HEK293 (cell line): ENCODE data around the gene TNFRSF25.
A peak's percentile ranks its signal among the peaks of the same experiment; 100 is the strongest.

Source experiments
- CTCF ChIA-PET: fragments of 350-600 bp; formaldehyde crosslinking; extraction: SDS; loops from one replicate; lab custom pipeline; 2021; ENCODE audit warnings: antibody characterized with exemption; lab: Yijun Ruan, JAX
- POLR2A ChIA-PET: fragments of 300-600 bp; formaldehyde crosslinking; extraction: SDS; loops from one replicate; lab custom pipeline; 2020; ENCODE audit warnings: antibody characterized with exemption, inconsistent platforms; lab: Yijun Ruan, JAX
- H3K27ac ChIP-seq: fragments of 200-500 bp; sonication (Bioruptor generic); 2 replicates; pipeline ENCODE4 v1.5.1; 2014; ENCODE audit warnings: low read depth, low read length, control low read depth, inconsistent platforms; ENCODE audit errors: extremely low read depth
- H3K36me3 ChIP-seq, 2 experiments: fragments of 200-500 bp in 1 of 2; sonication (Bioruptor generic) in 1 of 2; 1 replicate in 1 of 2; 2 replicates in 1 of 2; pipeline ENCODE4 v1.5.1; 2014 to 2017; ENCODE audit warnings: inconsistent platforms in 2 of 2, low read length in 2 of 2; ENCODE audit not compliant: control insufficient read depth in 2 of 2, insufficient read depth in 1 of 2
- H3K4me1 ChIP-seq: fragments of 200-500 bp; sonication (Bioruptor generic); 2 replicates; pipeline ENCODE4 v1.5.1; 2014; ENCODE audit warnings: mild to moderate bottlenecking, low read length, inconsistent platforms; ENCODE audit not compliant: control insufficient read depth, insufficient read depth
- H3K4me3 ChIP-seq: 2 replicates; pipeline ENCODE4 v1.5.1; 2011; ENCODE audit warnings: low read depth, mild to moderate bottlenecking, control low read depth, low read length, moderate library complexity
- H3K9me3 ChIP-seq: fragments of 200-500 bp; sonication (Bioruptor generic); 2 replicates; pipeline ENCODE4 v1.5.1; 2014; ENCODE audit warnings: low read depth, low read length, inconsistent platforms; ENCODE audit not compliant: control insufficient read depth, insufficient read depth
- GLIS1 ChIP-seq: fragments of 450-650 bp; formaldehyde crosslinking; IDR thresholded peaks from 2 replicates; pipeline ENCODE4 v1.5.1; 2016; ENCODE audit warnings: missing biosample characterization, missing genetic modification characterization
- KLF16 ChIP-seq: fragments of 450-650 bp; formaldehyde crosslinking; IDR thresholded peaks from 2 replicates; pipeline ENCODE4 v1.5.1; 2017; ENCODE audit warnings: missing biosample characterization, missing genetic modification characterization
- KLF9 ChIP-seq: fragments of 450-650 bp; formaldehyde crosslinking; IDR thresholded peaks from 2 replicates; pipeline ENCODE4 v1.5.1; 2016; ENCODE audit warnings: missing biosample characterization, missing genetic modification characterization, low read depth
- RBAK ChIP-seq: fragments of 450-650 bp; formaldehyde crosslinking; IDR thresholded peaks from 2 replicates; pipeline ENCODE4 v1.5.1; 2016; ENCODE audit warnings: missing biosample characterization, missing genetic modification characterization
- ZBTB1 ChIP-seq: fragments of 450-650 bp; formaldehyde crosslinking; IDR thresholded peaks from 2 replicates; pipeline ENCODE4 v1.5.1; 2016; ENCODE audit warnings: missing biosample characterization, missing genetic modification characterization
- ZFP37 ChIP-seq: fragments of 450-650 bp; formaldehyde crosslinking; IDR thresholded peaks from 2 replicates; pipeline ENCODE4 v1.5.1; 2016; ENCODE audit warnings: missing biosample characterization, missing genetic modification characterization
- ZFP69B ChIP-seq: fragments of 450-650 bp; formaldehyde crosslinking; IDR thresholded peaks from 2 replicates; pipeline ENCODE4 v1.5.1; 2016; ENCODE audit warnings: missing biosample characterization, missing genetic modification characterization
- ZNF174 ChIP-seq: fragments of 450-650 bp; formaldehyde crosslinking; IDR thresholded peaks from 2 replicates; pipeline ENCODE4 v1.5.0; 2017; ENCODE audit warnings: missing biosample characterization, mild to moderate bottlenecking, missing genetic modification characterization
- ZNF324 ChIP-seq: fragments of 450-650 bp; formaldehyde crosslinking; IDR thresholded peaks from 2 replicates; pipeline ENCODE4 v1.5.1; 2016; ENCODE audit warnings: missing biosample characterization, missing genetic modification characterization
- ZNF341 ChIP-seq: fragments of 450-650 bp; formaldehyde crosslinking; IDR thresholded peaks from 2 replicates; pipeline ENCODE4; 2016; ENCODE audit warnings: low read depth, missing biosample characterization, missing genetic modification characterization
- ZNF473 ChIP-seq: fragments of 450-650 bp; formaldehyde crosslinking; IDR thresholded peaks from 2 replicates; pipeline ENCODE4 v1.5.1; 2017; ENCODE audit warnings: missing biosample characterization, missing genetic modification characterization
- ZNF514 ChIP-seq: fragments of 450-650 bp; formaldehyde crosslinking; IDR thresholded peaks from 2 replicates; pipeline ENCODE4 v1.5.1; 2016; ENCODE audit warnings: missing biosample characterization, missing genetic modification characterization
- ZNF548 ChIP-seq: fragments of 450-650 bp; formaldehyde crosslinking; IDR thresholded peaks from 2 replicates; pipeline ENCODE4 v1.5.1; 2016; ENCODE audit warnings: missing biosample characterization, missing genetic modification characterization
- ZNF792 ChIP-seq: fragments of 450-650 bp; formaldehyde crosslinking; IDR thresholded peaks from 2 replicates; pipeline ENCODE4 v1.5.1; 2016; ENCODE audit warnings: missing biosample characterization, missing genetic modification characterization
- TF ChIP-seq, protein P1 (sequence below): fragments of 450-650 bp; formaldehyde crosslinking; IDR thresholded peaks from 2 replicates; pipeline ENCODE4 v1.5.1; 2016; ENCODE audit warnings: missing biosample characterization, missing genetic modification characterization
- TF ChIP-seq, protein P2 (sequence below): fragments of 450-650 bp; formaldehyde crosslinking; IDR thresholded peaks from 2 replicates; pipeline ENCODE4 v1.5.1; 2016; ENCODE audit warnings: missing biosample characterization, missing genetic modification characterization
- TF ChIP-seq, protein P3 (sequence below): sonication (generic); formaldehyde crosslinking; IDR thresholded peaks from 2 replicates; pipeline ENCODE4 v1.8.1; 2022; ENCODE audit warnings: mild to moderate bottlenecking, moderate library complexity, missing genetic modification reagents
- TF ChIP-seq, protein P4 (sequence below): fragments of 450-650 bp; formaldehyde crosslinking; IDR thresholded peaks from 2 replicates; pipeline ENCODE4 v1.5.1; 2016; ENCODE audit warnings: missing biosample characterization, missing genetic modification characterization
- TF ChIP-seq, protein P5 (sequence below): fragments of 450-650 bp; formaldehyde crosslinking; optimal IDR thresholded peaks from 2 replicates; pipeline ENCODE3; 2016; ENCODE audit warnings: missing biosample characterization, mild to moderate bottlenecking, missing genetic modification characterization

The TNFRSF25 gene

DNA sequence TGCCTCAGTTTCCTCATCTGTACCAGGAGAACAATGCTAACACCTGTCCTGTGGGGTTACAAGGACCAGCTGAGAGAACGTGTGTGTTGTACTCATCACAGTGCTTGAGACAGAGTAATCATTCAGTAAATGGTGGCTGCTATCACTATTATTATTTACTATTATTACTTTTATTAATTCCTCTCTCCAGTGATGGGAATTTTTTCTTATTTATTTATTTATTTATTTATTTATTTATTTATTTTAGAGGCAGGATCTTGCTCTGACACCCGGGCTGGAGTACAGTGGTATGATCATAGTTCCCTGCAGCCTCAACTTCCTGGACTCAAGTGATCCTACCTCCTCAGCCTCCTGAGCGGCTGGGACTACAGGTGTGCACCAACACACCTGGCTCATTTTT lies 29.7 kb downstream of the TNFRSF25 start (continued):
- TF ChIP-seq, protein P1, sequence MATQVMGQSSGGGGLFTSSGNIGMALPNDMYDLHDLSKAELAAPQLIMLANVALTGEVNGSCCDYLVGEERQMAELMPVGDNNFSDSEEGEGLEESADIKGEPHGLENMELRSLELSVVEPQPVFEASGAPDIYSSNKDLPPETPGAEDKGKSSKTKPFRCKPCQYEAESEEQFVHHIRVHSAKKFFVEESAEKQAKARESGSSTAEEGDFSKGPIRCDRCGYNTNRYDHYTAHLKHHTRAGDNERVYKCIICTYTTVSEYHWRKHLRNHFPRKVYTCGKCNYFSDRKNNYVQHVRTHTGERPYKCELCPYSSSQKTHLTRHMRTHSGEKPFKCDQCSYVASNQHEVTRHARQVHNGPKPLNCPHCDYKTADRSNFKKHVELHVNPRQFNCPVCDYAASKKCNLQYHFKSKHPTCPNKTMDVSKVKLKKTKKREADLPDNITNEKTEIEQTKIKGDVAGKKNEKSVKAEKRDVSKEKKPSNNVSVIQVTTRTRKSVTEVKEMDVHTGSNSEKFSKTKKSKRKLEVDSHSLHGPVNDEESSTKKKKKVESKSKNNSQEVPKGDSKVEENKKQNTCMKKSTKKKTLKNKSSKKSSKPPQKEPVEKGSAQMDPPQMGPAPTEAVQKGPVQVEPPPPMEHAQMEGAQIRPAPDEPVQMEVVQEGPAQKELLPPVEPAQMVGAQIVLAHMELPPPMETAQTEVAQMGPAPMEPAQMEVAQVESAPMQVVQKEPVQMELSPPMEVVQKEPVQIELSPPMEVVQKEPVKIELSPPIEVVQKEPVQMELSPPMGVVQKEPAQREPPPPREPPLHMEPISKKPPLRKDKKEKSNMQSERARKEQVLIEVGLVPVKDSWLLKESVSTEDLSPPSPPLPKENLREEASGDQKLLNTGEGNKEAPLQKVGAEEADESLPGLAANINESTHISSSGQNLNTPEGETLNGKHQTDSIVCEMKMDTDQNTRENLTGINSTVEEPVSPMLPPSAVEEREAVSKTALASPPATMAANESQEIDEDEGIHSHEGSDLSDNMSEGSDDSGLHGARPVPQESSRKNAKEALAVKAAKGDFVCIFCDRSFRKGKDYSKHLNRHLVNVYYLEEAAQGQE (tag by site-specific recombination): peak; percentile 74; the same call in 1 of the 2 replicates
- TF ChIP-seq ZNF514 (tag by site-specific recombination): 0 out of 2 replicates have a peak, but pooled peaks have one; percentile 45

DNA sequence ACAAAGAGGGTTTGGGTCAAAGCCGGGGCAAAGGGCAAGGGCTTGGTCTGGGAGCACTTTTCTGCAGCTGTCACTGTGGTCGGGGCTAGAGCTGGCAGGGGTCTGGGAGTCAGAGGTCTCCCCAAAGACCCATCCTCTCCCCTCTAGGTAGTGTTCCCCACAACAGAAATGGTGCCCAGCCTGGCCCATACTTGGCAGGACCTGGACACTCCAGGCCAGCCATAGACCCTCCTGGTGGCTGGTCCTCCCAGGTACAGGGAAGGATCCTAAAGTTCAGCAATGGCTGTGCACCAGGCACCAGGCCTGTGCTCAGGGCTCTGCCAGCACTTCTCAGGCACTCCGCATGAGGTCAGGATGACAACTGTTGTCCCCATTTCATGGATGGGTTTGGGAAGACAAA lies 30.4 kb downstream of the TNFRSF25 start:
- POLR2A ChIA-PET: no interaction called here

DNA sequence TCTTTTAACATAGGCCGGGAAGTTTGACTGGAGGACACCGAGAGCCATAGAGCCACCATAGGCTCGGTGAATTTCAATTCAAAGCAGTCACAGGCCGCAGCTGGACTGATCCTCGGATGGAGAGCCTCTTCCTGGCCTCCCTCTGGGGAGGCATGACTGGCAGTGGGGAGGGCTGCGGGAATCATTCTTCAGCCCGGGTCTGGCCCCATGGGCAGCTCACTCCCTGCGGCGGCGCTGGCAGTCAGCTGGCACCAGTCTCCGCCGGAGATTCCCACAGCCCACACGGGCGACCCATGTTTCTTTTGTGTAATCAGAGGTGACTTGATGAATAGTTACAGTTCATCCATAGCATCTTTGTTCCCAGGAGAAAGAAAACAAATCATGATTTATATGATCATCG lies 30.8 kb downstream of the TNFRSF25 start:
- POLR2A ChIA-PET: no interaction called here
- no peak for TF ChIP-seq ZNF174
- TF ChIP-seq ZNF514 (tag by site-specific recombination): no peak
- no peak for TF ChIP-seq KLF16 (tag by site-specific recombination)
- TF ChIP-seq GLIS1 (tag by site-specific recombination): no peak
- CTCF ChIA-PET: interaction anchor here (0.6 to 4.0 kb wide), 3 partner anchors 12 to 198 kb away, joined by 3 to 22 read pairs (median 5); no protein-coding TSS in a partner anchor

More for the DNA sequence above, 30.4 kb downstream of the TNFRSF25 start:
- Histone ChIP-seq H3K4me1 (no peaks in the 10 kb centered on the region), H3K4me3 (no peak overlapping the region), H3K36me3 (no peaks in the 10 kb centered on the region), H3K27ac (no peak overlapping the region), H3K9me3 (no peaks in the 10 kb centered on the region)
- CTCF ChIA-PET: interaction anchor here (4.0 to 8.7 kb wide), 2 partner anchors 13 to 15 kb away, joined by 22 to 117 read pairs; partner anchors contain the start of gene HES2
- TF ChIP-seq RBAK (tag by site-specific recombination): no peak
- no peak for TF ChIP-seq ZNF341 (tag by site-specific recombination)
- TF ChIP-seq ZNF548 (tag by site-specific recombination): no peak
- no peak for TF ChIP-seq ZNF324
- TF ChIP-seq ZFP37 (tag by site-specific recombination): no peak
- no peak for TF ChIP-seq KLF9
- TF ChIP-seq ZFP69B (tag by site-specific recombination): no peak
- TF ChIP-seq ZNF514 (tag by site-specific recombination): no peak
- no peak for TF ChIP-seq ZBTB1
- no peak for TF ChIP-seq ZNF473 (tag by site-specific recombination)
- TF ChIP-seq, protein P2, sequence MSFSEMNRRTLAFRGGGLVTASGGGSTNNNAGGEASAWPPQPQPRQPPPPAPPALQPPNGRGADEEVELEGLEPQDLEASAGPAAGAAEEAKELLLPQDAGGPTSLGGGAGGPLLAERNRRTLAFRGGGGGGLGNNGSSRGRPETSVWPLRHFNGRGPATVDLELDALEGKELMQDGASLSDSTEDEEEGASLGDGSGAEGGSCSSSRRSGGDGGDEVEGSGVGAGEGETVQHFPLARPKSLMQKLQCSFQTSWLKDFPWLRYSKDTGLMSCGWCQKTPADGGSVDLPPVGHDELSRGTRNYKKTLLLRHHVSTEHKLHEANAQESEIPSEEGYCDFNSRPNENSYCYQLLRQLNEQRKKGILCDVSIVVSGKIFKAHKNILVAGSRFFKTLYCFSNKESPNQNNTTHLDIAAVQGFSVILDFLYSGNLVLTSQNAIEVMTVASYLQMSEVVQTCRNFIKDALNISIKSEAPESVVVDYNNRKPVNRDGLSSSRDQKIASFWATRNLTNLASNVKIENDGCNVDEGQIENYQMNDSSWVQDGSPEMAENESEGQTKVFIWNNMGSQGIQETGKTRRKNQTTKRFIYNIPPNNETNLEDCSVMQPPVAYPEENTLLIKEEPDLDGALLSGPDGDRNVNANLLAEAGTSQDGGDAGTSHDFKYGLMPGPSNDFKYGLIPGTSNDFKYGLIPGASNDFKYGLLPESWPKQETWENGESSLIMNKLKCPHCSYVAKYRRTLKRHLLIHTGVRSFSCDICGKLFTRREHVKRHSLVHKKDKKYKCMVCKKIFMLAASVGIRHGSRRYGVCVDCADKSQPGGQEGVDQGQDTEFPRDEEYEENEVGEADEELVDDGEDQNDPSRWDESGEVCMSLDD (tag by site-specific recombination): no peak
- TF ChIP-seq, protein P3, sequence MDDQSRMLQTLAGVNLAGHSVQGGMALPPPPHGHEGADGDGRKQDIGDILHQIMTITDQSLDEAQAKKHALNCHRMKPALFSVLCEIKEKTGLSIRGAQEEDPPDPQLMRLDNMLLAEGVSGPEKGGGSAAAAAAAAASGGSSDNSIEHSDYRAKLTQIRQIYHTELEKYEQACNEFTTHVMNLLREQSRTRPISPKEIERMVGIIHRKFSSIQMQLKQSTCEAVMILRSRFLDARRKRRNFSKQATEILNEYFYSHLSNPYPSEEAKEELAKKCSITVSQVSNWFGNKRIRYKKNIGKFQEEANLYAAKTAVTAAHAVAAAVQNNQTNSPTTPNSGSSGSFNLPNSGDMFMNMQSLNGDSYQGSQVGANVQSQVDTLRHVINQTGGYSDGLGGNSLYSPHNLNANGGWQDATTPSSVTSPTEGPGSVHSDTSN: no peak
- TF ChIP-seq ZNF792 (tag by site-specific recombination): no peak
- TF ChIP-seq, protein P4, sequence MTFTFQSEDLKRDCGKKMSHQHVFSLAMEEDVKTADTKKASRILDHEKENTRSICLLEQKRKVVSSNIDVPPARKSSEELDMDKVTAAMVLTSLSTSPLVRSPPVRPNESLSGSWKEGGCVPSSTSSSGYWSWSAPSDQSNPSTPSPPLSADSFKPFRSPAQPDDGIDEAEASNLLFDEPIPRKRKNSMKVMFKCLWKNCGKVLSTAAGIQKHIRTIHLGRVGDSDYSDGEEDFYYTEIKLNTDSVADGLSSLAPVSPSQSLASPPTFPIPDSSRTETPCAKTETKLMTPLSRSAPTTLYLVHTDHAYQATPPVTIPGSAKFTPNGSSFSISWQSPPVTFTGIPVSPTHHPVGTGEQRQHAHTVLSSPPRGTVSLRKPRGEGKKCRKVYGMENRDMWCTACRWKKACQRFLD (tag by site-specific recombination): no peak
- TF ChIP-seq, protein P5, sequence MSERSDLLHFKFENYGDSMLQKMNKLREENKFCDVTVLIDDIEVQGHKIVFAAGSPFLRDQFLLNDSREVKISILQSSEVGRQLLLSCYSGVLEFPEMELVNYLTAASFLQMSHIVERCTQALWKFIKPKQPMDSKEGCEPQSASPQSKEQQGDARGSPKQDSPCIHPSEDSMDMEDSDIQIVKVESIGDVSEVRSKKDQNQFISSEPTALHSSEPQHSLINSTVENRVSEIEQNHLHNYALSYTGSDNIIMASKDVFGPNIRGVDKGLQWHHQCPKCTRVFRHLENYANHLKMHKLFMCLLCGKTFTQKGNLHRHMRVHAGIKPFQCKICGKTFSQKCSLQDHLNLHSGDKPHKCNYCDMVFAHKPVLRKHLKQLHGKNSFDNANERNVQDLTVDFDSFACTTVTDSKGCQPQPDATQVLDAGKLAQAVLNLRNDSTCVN (tag by site-specific recombination): no peak

More for the DNA sequence above, 30.8 kb downstream of the TNFRSF25 start:
- no peaks in the 10 kb centered on the region for H3K9me3 ChIP-seq
- no peak overlapping the region for H3K4me3 ChIP-seq
- H3K36me3 ChIP-seq: no peaks in the 10 kb centered on the region
- H3K4me1 ChIP-seq: no peaks in the 10 kb centered on the region
- no peak overlapping the region for H3K27ac ChIP-seq
